ENCODE data around the gene APOF. TPM values are rescaled to one million over a fixed set of nuclear protein-coding genes. Genes with fewer than 3 reads are reported as not detected.
"Not testable (repeated sequence)": the region's sequence is repeated elsewhere in the genome, so short reads cannot be mapped to it uniquely, and the experiment has no call there.

The APOF gene
- total RNA-seq, 1 donor from 2014 or later, result not detected

- DNase-seq (ENCODE audit: extremely low read depth, low read depth, low spot score), result peak; percentile 88
Measured at GRCh38 chr12:56333679-56334489, 28.8 kb downstream of the APOF start, which contains the start of gene PAN2. Gene PAN2, minus strand, starts transcription at chr12:56334000. Its CDS starts 906 bp downstream, at chr12:56333094.

- DNase-seq (ENCODE audit: extremely low read depth, low read depth, low spot score), result no peak
Measured at GRCh38 chr12:56333197-56333678, 29.4 kb downstream of the APOF start.

GRCh38 chr12:56332512-56333196 is 30.0 kb downstream of the APOF start:
- no peak for DNase-seq (ENCODE audit: extremely low read depth, low read depth, low spot score)

GRCh38 chr12:56330936-56331490 is 31.6 kb downstream of the APOF start:
- DNase-seq (ENCODE audit: extremely low read depth, low read depth, low spot score), result no peak

DNA sequence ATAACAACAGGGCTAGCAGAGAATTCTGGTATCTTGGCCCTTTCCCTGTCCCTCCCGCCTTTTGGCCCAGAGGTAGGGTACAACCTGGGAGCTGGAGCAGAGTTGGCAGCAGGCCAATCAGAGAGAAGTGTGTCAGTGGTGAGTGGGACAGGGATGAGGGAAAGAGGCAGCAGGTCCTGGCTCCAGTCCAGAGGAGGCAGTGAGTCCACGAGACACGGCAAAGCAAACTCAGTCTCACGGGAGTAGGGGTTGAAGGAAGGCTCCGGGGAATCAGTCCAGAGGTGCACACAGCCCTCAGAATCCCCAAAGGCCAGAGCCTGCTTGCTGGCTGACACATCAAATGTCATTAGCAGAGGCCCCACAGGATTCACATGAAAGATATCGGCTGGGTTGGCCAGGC is 36.1 kb downstream of the APOF start:
- no peak for DNase-seq (ENCODE audit: extremely low read depth, low read depth, low spot score)

DNA sequence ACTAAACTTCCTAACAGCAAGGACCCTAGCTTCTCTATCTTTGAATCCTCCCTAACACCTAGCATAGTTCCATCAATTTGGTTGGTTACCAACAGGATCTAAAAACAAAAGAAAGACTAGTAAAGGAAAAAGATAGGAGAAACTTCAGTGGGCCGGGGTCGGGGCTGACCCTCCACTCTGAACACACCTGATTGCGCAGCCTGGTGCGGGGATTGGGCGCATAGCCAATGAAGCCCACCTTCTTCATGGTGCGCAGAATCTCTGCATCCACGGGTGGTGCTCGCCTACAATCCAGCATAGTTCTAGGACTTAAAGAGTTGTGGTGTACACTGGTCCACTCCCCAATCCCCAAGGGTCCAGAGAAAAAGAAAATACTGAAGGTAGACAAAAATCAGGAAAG is 36.5 kb downstream of the APOF start:
- no peak for DNase-seq (ENCODE audit: extremely low read depth, low read depth, low spot score)

- DNase-seq (ENCODE audit: extremely low read depth, low read depth, low spot score), result no peak
Measured at GRCh38 chr12:56324206-56324605, 38.5 kb downstream of the APOF start.

DNA sequence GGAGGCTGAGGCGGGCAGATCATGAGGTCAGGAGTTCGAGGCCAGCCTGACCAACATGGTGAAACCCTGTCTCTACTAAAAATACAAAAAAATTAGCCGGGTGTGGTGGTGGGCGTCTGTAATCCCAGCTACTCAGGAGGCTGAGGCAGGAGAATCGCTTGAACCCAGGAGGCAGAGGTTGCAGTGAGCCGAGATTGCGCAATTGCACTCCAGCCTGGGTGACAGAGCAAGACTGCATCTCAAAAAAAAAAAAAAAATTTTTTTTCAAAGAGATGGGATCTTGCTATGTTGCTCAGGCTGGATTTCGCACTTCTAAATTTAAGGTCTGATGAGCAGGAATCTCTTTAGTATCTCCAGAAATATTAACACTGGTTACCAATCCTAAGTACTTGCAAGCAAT is 41.0 kb downstream of the APOF start:
- DNase-seq (ENCODE audit: extremely low read depth, low read depth, low spot score), result not testable (repeated sequence)

DNA sequence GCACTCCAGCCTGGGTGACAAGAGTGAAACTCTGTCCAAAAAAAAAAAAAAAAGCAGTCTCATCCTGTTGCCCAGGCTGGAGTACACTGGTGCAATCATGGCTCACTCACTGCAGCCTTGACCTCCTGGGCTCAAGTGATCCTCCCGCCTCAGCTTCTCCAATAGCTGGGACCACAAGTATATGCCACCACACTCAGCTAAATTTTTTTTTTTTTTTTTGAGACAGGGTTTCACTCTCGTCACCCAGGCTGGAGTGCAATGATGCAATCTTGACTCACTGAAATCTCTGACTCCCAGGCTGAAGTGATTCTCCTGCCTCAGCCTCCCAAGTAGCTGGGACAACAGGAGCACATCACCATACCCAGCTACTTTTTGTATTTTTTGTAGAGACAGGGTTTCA is 41.6 kb downstream of the APOF start:
- no peak for DNase-seq (ENCODE audit: extremely low read depth, low read depth, low spot score)

DNA sequence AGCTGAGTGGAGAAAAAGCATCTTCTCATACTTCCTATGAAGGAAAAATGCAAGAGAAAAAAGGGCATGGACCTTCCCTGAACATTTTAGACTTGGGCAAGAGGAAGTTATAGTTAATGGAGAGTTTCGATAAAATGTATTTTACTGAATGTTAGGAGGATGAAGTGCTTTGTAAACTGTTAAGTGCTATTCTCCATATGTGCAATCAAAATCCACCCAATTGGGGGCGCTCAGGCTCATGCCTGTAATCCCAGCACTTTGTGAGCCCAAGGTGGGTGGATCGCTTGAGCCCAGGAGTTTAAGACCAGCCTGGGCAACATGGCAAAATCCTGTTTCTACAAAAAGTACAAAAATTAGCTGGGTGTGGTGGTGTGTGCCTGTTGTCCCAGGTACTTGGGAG is 45.0 kb downstream of the APOF start:
- no peak for DNase-seq (ENCODE audit: extremely low read depth, low read depth, low spot score)

GRCh38 chr12:56315622-56316473 is 46.8 kb downstream of the APOF start, which contains the start of gene CNPY2:
Gene CNPY2, minus strand, starts transcription at chr12:56315988. Its CDS starts 771 bp downstream, at chr12:56315217.
- DNase-seq (ENCODE audit: extremely low read depth, low read depth, low spot score), result peak; percentile 85

DNA sequence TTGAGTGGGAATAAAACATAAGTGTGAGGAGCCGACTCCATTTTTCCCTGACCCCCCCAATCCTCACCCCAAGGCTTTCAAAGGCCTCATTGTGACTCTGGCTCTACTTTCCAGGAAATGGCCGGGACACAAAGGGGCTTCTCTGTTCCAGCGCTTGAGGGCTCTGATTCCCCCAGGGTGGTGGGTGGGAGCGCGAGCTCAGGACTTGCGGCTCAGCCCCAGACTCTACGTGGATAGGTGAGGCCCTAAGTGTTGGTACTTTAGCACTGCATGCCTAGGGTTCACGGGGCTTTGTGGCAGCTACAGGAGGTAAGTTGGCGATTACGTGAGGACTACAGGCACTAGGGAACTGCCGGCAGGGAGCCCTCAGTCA is 47.4 kb downstream of the APOF start:
- DNase-seq (ENCODE audit: extremely low read depth, low read depth, low spot score), result no peak

GRCh38 chr12:56311003-56311402 is 51.7 kb downstream of the APOF start:
- DNase-seq (ENCODE audit: extremely low read depth, low read depth, low spot score), result no peak

Other genes with a start within 250 kb of the APOF start
- 1,895 and 2,713 TPM in 2 replicates for gene RPL41, start 246.2 kb downstream of the APOF start, total RNA-seq
- gene ZC3H10, start 244.6 kb downstream of the APOF start, total RNA-seq, result 3.0 and 4.1 TPM in 2 replicates
- 269 and 275 TPM in 2 replicates for gene ESYT1, start 234.6 kb downstream of the APOF start, total RNA-seq
- gene MYL6B, start 210.3 kb downstream of the APOF start, total RNA-seq, result 103 and 104 TPM in 2 replicates
- gene MYL6, start 204.5 kb downstream of the APOF start, total RNA-seq, result 2,948 and 3,870 TPM in 2 replicates
- gene SMARCC2, start 173.4 kb downstream of the APOF start, total RNA-seq, result 51.1 and 78.9 TPM in 2 replicates
- 40.5 and 41.5 TPM in 2 replicates for gene RNF41, start 140.9 kb downstream of the APOF start, total RNA-seq
- 26.7 and 33.5 TPM in 2 replicates for gene NABP2, start 138.5 kb downstream of the APOF start, total RNA-seq
- not detected in 2 replicates for gene SLC39A5, start 132.8 kb downstream of the APOF start, total RNA-seq
- gene ANKRD52, start 104.5 kb downstream of the APOF start, total RNA-seq, result 34.4 and 55.6 TPM in 2 replicates
- gene COQ10A, start 95.9 kb downstream of the APOF start, total RNA-seq, result 9.2 and 15.9 TPM in 2 replicates
- gene CS, start 62.5 kb downstream of the APOF start, total RNA-seq, result 146 and 156 TPM in 2 replicates
- gene CNPY2, start 46.9 kb downstream of the APOF start, total RNA-seq, result 112 and 135 TPM in 2 replicates
- gene PAN2, start 28.9 kb downstream of the APOF start, total RNA-seq, result 15.6 and 18.4 TPM in 2 replicates
- 3.0 TPM in 1 of 2 replicates, not detected in the other for gene IL23A, start 24.0 kb downstream of the APOF start, total RNA-seq
- 76.0 and 104 TPM in 2 replicates for gene STAT2, start 2.8 kb downstream of the APOF start, total RNA-seq
- 7.4 and 13.9 TPM in 2 replicates for gene TIMELESS, start 86.6 kb upstream of the APOF start, total RNA-seq
- gene MIP, start 91.8 kb upstream of the APOF start, total RNA-seq, result 0.15 TPM in 1 of 2 replicates, not detected in the other
- gene SPRYD4, start 105.7 kb upstream of the APOF start, total RNA-seq, result 1.7 TPM in 2 replicates
- gene GLS2, start 125.3 kb upstream of the APOF start, total RNA-seq, result 0.58 TPM in 1 of 2 replicates, not detected in the other
- 56.5 and 75.8 TPM in 2 replicates for gene RBMS2, start 159.0 kb upstream of the APOF start, total RNA-seq